ENCODE measurements around the gene LYZL2. TPM values are rescaled to one million over a fixed set of nuclear protein-coding genes. Genes with fewer than 3 reads are reported as not detected.
A peak's percentile ranks its signal among the peaks of the same experiment; 100 is the strongest.

LYZL2 gene
- total RNA-seq, 1 donor, result not detected

DNA sequence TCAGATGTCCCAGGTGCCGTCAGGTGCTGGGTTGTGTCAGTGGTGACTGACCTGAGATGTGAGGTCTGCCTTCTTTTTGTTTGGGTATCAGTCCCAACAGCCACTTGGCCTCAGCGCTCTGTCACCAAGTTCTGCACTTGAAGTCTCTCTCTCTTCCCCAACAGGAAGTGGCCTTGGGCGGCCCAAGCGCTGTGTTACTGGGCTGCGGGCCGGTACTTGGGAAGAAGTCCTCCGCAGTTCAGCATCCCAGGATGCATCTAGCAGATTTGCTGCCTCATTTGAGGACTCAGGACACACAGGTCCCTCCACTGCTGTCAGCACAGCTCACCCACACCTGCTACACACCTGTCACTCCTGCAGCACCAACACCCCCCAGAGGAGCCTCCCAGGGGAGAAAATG, 40.1 kb downstream of the LYZL2 start:
- TF ChIP-seq, protein P1, sequence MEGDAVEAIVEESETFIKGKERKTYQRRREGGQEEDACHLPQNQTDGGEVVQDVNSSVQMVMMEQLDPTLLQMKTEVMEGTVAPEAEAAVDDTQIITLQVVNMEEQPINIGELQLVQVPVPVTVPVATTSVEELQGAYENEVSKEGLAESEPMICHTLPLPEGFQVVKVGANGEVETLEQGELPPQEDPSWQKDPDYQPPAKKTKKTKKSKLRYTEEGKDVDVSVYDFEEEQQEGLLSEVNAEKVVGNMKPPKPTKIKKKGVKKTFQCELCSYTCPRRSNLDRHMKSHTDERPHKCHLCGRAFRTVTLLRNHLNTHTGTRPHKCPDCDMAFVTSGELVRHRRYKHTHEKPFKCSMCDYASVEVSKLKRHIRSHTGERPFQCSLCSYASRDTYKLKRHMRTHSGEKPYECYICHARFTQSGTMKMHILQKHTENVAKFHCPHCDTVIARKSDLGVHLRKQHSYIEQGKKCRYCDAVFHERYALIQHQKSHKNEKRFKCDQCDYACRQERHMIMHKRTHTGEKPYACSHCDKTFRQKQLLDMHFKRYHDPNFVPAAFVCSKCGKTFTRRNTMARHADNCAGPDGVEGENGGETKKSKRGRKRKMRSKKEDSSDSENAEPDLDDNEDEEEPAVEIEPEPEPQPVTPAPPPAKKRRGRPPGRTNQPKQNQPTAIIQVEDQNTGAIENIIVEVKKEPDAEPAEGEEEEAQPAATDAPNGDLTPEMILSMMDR (IDR thresholded peaks at IDR 0.05; ENCODE audit: extremely low read depth, low read depth, low read length), result no peak
- Histone ChIP-seq H3K36me3 (ENCODE audit: insufficient read depth, low read length) (no peaks in the 10 kb centered on the region), H3K4me2 (ENCODE audit: insufficient read depth, low read length) (no peak overlapping the region), H3K79me2 (ENCODE audit: insufficient read depth, low read length) (no peaks in the 10 kb centered on the region), H3K4me3 (ENCODE audit: insufficient read depth, low read length) (no peak overlapping the region), H3K27me3 (ENCODE audit: insufficient read depth, low read length) (peaks cover 10% of the 10 kb centered on the region), H4K20me1 (ENCODE audit: insufficient read depth, low read length) (no peaks in the 10 kb centered on the region), H3K4me1 (ENCODE audit: insufficient read depth, low read length) (no peaks in the 10 kb centered on the region), H3K27ac (ENCODE audit: low read depth, low read length) (no peak overlapping the region), H2AFZ (ENCODE audit: low read length) (no peak overlapping the region), H3K9me3 (ENCODE audit: low read depth, low read length) (no peaks in the 10 kb centered on the region)
- DNase-seq (ENCODE audit: insufficient read length, low spot score, missing footprints), result no peak

DNA sequence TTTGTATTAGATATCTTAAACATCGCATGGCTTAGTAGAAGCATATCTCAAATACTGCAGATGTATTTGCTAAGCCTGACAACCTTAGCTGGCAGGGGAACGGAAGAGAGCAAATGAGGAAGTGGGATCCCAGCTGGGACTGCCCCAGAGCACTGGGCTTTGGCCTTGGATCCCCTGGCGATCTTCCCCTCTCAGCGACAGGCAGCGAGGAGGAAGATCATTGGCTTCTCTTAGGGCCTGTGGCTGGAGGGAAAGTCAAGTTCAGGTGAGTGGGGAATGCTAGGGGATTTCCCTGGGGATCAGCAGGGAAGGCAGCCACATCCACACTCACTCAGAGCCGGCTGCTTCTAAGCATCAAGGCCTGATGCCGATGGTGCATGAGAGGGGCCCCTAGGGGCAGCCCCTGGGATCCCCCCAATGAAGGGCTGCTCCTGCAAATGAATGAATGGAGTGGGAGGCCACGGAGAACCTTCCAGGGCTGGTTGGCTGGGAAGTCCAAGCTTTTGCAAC, 42.0 kb downstream of the LYZL2 start:
- no peak for DNase-seq (ENCODE audit: insufficient read length, low spot score, missing footprints)
- TF ChIP-seq, protein P1 (IDR thresholded peaks at IDR 0.05; ENCODE audit: extremely low read depth, low read depth, low read length), result no peak
- Histone ChIP-seq H3K4me3 (ENCODE audit: insufficient read depth, low read length) (no peak overlapping the region), H3K27me3 (ENCODE audit: insufficient read depth, low read length) (no peaks in the 10 kb centered on the region), H2AFZ (ENCODE audit: low read length) (peak overlapping the region; percentile 27), H3K36me3 (ENCODE audit: insufficient read depth, low read length) (no peaks in the 10 kb centered on the region), H3K27ac (ENCODE audit: low read depth, low read length) (no peak overlapping the region), H3K9me3 (ENCODE audit: low read depth, low read length) (no peaks in the 10 kb centered on the region), H3K79me2 (ENCODE audit: insufficient read depth, low read length) (no peaks in the 10 kb centered on the region), H3K4me2 (ENCODE audit: insufficient read depth, low read length) (no peak overlapping the region), H3K4me1 (ENCODE audit: insufficient read depth, low read length) (peaks cover 14% of the 10 kb centered on the region), H4K20me1 (ENCODE audit: insufficient read depth, low read length) (no peaks in the 10 kb centered on the region)

DNA sequence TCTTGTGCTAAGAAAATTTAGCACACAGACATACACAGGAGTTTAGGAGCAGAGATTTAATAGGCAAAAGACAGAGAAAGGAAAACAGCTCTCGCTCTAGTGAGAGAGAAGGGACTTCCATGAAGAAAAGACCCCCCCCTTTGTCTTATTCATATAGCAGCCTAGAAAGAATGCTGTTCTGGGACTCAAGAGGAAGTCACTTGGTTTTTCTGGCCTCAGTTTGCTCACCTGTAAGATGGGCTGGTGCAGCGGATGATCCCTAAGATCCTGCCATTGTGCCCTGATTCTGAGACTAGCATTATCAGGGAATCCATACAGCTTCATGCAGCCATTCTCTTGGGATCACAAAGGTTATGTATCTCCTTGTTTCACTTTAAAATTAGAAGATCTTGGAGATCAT, 42.7 kb downstream of the LYZL2 start:
- Histone ChIP-seq H3K79me2 (ENCODE audit: insufficient read depth, low read length) (no peaks in the 10 kb centered on the region), H3K4me1 (ENCODE audit: insufficient read depth, low read length) (peaks cover 14% of the 10 kb centered on the region), H3K36me3 (ENCODE audit: insufficient read depth, low read length) (no peaks in the 10 kb centered on the region), H3K27me3 (ENCODE audit: insufficient read depth, low read length) (no peaks in the 10 kb centered on the region), H2AFZ (ENCODE audit: low read length) (no peak overlapping the region), H3K27ac (ENCODE audit: low read depth, low read length) (no peak overlapping the region), H4K20me1 (ENCODE audit: insufficient read depth, low read length) (no peaks in the 10 kb centered on the region), H3K4me2 (ENCODE audit: insufficient read depth, low read length) (no peak overlapping the region), H3K4me3 (ENCODE audit: insufficient read depth, low read length) (no peak overlapping the region), H3K9me3 (ENCODE audit: low read depth, low read length) (no peaks in the 10 kb centered on the region)
- TF ChIP-seq, protein P1 (IDR thresholded peaks at IDR 0.05; ENCODE audit: extremely low read depth, low read depth, low read length), result no peak
- no peak for DNase-seq (ENCODE audit: insufficient read length, low spot score, missing footprints)

DNA sequence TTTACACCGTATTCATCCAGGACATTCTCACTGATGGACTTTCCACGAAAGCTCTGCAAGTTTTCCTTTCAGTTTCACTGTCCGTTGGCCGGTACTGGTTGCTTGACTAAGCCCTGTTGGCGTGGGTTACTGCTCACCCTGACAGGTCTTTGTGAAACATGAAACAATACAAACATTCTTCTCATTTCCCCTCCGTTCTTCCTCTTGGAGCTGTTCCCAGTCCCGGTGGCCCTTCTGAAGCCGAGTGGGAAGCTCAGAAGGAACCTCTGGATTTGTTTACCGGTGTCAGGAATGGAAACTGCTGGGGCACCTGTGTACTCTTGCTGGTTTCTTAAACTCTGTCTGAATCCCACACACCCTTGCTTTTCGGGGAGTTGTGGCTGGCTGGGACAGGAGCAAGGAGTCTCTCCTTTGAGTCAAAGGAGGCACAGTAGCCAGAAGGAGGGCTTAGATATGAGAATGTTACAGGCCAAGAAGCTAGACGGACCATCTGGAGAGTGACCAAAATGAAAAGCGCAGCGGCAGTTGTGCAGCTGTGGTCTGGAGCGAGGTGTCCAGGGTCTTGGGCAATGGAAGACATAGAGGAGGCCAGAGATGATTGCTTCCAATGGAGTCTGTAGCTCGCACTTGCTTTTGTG, 45.7 kb downstream of the LYZL2 start:
- TF ChIP-seq, protein P1 (IDR thresholded peaks at IDR 0.05; ENCODE audit: extremely low read depth, low read depth, low read length), result no peak
- H3K4me2 ChIP-seq (ENCODE audit: insufficient read depth, low read length), result peak overlapping the region; percentile 90
- peaks cover 5% of the 10 kb centered on the region for H3K27me3 ChIP-seq (ENCODE audit: insufficient read depth, low read length)
- H2AFZ ChIP-seq (ENCODE audit: low read length), result peak overlapping the region; percentile 90
- H3K79me2 ChIP-seq (ENCODE audit: insufficient read depth, low read length), result no peaks in the 10 kb centered on the region
- H3K9me3 ChIP-seq (ENCODE audit: low read depth, low read length), result no peaks in the 10 kb centered on the region
- H3K36me3 ChIP-seq (ENCODE audit: insufficient read depth, low read length), result no peaks in the 10 kb centered on the region
- DNase-seq (ENCODE audit: insufficient read length, low spot score, missing footprints), result peak; percentile 76
- H4K20me1 ChIP-seq (ENCODE audit: insufficient read depth, low read length), result no peaks in the 10 kb centered on the region
- H3K4me1 ChIP-seq (ENCODE audit: insufficient read depth, low read length), result peaks cover 14% of the 10 kb centered on the region
- peak overlapping the region; percentile 25 for H3K27ac ChIP-seq (ENCODE audit: low read depth, low read length)
- peak overlapping the region; percentile 67 for H3K4me3 ChIP-seq (ENCODE audit: insufficient read depth, low read length)

All from osteoblast (primary cell).